A172 (cell line): Measurements from ENCODE around the gene MAP3K15. TPM values are rescaled to one million over a fixed set of nuclear protein-coding genes. Genes with fewer than 3 reads are reported as not detected.

Source experiments
- DNase-seq: peaks from one replicate; pipeline ENCODE4 v3.0.0-alpha.2; 2015; ENCODE audit warnings: low spot score
- total RNA-seq: library from RNA; depleted of rRNA; stranded (reverse); fragments of >200 nt; shearing (Covaris generic); gene quantifications from 2 replicates; pipeline ENCODE4 v1.2.3, GENCODE V29; 2014; rRNA removed

MAP3K15 gene
- total RNA-seq = 0.86 and 1.4 TPM in 2 replicates

- peak; percentile 7 for DNase-seq
Observed at GRCh38 chrX:19514791-19515614, at the start of gene MAP3K15. Gene MAP3K15 (minus strand): TSS chrX:19515508. CDS start chrX:19515261, 247 bp downstream.

DNA sequence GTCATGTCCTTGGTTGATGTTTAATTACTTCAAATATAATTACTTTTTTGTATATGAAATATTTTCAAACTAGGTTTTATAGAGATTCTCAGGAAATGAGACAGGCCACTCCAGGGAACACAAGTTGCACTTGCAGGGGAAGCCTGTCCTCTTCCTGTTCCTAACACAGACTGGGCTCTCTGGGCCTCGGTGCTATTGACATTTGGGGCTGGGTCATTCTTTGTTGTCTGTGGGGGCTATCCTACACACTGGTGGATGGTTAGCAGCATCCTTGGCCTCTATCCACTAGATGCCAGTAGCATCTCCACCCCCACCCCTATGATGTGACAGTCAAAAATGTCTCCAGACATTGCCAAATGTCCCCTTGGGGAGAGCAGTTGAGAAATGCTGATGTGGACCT lies 49.3 kb upstream of the MAP3K15 start:
- DNase-seq = no peak

GRCh38 chrX:19563746-19564145 lies 48.4 kb upstream of the MAP3K15 start:
- no peak for DNase-seq

- DNase-seq = no peak
Observed at GRCh38 chrX:19563327-19563726, 48.0 kb upstream of the MAP3K15 start.

GRCh38 chrX:19560611-19561010 lies 45.3 kb upstream of the MAP3K15 start:
- DNase-seq = no peak

DNA sequence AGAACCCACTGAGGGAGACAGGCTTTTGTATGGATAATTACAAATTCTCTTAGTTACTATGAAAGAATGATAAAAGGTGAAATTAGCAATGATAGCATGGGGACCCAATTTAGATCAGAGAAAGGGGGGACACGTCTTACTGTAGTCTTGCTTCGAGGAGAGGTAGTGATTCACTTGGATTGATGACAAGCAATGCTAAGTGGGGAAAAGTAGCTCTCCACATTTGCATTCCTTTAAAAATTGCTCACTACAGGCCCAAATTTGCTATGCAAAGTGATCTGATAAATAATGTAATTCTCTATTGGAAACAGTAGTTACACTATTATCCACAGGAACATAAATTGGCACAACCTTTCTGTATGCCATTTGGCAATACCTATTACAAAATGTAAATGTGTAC lies 42.5 kb upstream of the MAP3K15 start:
- DNase-seq = no peak

DNA sequence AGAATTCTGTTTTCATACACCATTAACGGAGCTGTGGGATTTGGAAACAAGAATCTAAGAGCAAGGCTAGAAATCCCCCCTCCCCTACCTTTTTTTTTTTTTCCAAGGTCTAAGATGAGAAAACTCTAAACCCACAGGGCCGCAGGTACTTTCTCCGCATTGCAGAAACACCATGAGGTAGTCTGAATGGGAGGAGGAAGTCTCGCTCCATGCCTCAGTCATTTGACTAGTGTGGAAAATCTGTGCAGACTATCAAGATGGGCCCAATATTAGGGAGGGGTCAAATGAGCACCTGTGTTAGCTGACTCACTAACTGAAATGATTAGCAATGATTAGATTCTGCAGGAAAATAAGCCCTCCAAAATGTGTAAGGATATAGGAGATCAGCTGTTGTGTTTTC lies 40.9 kb upstream of the MAP3K15 start:
- no peak for DNase-seq

- DNase-seq = no peak
Observed at GRCh38 chrX:19555683-19556082, 40.4 kb upstream of the MAP3K15 start.

DNA sequence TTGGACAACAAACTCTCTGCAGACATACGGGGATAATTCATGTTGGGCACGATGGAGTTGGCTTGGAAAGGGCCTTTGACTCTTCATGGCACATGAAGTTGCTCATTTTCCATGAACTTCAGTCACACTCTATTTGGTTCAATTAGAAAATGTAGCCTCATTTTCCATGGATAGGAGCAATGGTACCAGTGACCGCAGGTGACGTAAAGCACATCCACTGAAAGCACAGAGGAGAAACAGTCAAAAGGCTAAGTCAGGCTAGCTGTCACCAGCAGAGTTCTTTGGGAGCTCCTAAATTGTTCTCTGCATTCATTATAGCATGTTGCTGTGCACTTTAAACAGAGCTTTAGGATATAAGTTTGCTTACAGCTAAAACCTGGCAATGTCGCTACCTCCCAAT lies 39.9 kb upstream of the MAP3K15 start:
- no peak for DNase-seq

DNA sequence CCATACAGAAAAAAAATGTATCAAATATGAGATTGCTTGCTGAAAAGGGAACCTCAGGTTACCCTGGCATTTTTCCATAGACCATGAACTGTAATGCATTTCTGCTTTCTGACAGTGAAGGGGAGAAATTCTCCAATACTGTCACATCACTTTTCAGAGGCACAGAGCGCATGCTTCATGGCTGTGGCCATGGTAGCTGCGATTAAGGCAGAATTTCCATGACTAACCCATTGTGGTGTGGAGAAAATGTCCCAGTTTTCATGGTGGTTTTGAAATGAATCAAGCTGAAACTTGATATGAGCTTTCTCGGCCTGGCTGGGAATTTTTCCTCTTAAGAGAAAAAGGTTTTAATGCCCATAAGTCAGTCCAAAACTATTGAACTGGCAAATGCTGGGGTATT lies 39.5 kb upstream of the MAP3K15 start:
- DNase-seq = no peak

DNA sequence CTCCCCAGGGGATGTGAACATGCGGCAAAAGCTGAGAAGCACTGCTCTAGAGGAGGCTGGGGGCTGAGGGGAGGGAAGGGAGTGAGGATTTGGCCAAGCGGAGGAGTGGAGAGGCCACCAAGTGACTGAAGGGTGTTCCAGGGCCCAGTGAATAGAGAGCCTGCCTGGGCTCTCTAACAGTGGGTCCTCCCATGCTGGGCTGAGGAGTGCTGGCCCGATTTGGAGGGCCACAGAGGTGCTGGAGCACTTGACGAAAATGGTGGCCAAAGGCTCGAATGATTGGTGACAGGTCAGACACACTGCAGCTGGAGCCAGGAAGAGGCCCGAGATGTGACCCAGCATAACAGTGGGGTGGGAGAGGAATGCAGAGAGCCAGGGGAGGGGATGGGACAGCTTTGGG lies 37.5 kb upstream of the MAP3K15 start:
- no peak for DNase-seq

DNA sequence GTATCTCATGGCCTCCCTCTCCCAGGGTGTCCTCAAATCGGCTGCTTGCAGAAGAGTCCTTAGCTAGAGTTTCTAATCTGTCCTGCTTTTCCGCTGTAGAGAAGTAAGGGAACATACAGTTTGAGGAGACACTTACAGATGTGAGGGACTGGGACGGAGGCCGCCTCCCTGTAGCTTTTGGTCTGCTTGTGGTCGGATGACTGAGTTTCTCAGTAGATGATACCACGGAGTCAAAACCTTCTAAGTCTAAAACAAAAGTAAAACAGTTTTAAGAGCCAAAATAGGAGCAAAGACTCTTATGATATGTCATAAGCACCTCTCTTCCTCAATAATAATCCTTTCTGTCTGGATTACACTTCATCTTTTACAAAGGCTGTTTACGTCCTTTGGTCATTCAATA lies 34.5 kb upstream of the MAP3K15 start:
- no peak for DNase-seq

- no peak for DNase-seq
Observed at GRCh38 chrX:19548934-19549333, 33.6 kb upstream of the MAP3K15 start.

DNA sequence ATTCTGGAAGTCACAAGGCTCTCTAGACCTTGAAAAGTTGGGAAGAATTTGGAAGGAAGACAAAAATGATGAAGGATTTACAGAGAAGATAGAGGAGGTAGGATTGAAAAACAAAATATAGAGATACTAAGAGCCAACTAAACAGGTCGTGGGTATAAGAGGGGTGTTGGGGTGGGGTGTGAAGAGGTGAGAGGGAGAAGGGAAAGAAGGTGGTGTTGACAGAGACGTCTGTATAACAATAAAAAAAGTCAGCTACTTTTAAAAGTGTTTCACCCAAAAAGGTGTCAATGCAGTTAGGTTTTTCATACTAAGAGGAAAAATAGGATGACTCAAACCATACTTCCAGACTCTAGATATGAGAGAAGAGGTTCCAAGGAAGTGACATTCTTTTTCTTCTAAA lies 33.0 kb upstream of the MAP3K15 start:
- DNase-seq = no peak

DNA sequence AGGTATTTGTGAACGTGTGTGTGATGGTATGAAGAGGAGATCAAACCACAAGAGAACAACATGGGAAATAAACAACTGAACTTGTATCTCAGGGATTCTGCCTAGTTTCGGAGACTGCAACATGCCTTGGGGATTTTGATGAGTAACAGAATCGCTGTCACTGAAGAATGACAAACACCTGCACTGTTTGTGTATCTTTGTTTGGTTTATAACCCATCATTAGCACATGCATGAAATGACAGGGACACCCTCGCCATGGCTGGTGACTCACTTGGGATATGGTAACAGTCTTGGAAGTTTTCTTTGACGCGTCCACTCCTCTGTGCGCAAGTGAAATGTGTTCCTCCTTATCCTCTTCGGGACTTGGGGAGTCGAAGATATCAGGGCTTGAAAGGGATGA lies 30.3 kb upstream of the MAP3K15 start:
- DNase-seq = no peak

DNA sequence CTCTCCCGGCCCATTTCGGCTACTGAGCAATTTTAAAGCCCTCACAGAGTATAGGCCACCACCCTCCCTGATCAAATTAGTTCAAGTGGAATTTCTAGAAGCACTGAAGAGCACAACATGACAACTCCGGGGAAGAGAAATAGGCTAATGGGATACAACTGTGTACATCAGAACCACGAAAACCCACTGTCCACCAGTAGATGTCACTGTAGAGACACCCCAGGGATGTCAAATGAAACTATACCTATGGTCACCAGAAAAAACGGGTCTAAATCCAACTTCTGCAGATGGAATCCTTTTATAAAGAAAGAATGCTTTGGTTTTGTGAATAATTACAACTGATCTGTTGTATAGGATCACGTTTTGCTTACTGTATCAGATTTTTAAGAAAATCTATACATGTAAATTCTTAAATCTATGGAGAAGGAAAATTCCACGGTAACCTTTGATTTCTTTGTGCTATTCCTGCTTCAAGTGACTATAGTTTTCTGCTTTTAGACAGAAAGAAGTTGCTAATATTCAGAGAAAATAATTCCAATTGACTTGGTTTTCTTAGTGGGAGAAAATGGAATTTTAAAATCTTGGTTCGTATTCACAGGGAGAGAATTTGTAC lies 29.5 kb upstream of the MAP3K15 start:
- DNase-seq = peak; percentile 53

DNA sequence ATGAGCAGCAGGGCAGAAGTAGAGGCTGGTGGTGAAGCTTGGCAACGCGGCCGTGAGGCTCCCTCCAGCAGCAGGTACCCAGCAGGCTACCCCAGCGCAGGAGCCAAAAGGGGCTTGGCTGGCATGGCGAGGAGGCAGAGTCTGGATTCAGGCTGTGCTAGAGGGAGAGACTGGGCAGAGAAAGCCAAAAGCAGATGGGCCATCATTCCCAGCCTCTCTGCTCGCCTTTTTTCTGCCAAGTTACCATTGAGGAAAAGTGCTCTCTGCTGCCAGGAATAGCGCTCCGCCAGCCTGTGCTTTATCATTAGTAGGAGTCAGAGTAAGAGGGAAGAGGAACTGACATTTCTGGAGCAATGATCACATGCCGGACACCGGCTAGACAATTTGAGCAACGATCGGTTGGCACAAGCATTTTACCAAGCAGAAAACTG lies 28.7 kb upstream of the MAP3K15 start:
- no peak for DNase-seq

- no peak for DNase-seq
Observed at GRCh38 chrX:19543020-19543715, 27.9 kb upstream of the MAP3K15 start.

- DNase-seq = no peak
Observed at GRCh38 chrX:19541931-19542330, 26.6 kb upstream of the MAP3K15 start.

DNA sequence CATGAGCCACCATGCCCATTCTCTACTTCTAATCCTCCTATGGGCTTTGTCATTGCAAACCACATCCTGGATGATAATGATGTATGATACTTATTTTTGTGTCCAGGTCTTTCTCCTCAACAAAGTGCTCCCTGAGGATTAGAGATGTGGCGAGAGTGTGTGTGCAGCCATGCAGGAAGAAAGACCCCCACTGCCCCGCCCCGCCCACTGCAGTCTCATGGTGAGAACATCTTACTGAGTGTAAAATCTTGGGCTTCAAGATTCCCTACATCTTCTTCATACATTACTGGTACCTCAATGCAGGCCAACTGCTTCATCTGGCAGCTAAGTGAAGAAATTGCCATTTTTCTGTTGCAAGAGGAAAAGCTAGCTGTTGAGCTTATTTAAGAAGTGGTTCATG lies 25.9 kb upstream of the MAP3K15 start:
- no peak for DNase-seq

- no peak for DNase-seq
Observed at GRCh38 chrX:19540076-19540475, 24.8 kb upstream of the MAP3K15 start.

DNA sequence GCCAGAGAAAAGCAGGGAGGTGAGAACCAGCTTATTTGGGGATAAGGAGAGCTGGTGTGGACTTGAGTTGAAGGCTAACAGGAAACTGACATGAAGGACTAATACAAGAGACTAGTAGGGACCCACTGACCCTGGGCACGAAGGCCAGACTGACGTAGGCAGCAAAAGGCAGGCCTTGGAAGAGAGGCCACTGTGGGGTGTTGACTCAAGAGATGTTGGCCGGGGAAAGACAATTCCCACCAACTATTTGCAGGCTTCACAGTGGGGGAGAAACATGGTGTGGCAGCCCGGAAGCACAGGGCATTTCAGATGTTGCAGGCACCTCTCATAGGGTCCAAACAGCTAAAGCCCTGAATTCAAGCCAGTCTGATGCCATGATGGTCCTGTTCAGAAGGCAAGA lies 24.4 kb upstream of the MAP3K15 start:
- DNase-seq = no peak

DNA sequence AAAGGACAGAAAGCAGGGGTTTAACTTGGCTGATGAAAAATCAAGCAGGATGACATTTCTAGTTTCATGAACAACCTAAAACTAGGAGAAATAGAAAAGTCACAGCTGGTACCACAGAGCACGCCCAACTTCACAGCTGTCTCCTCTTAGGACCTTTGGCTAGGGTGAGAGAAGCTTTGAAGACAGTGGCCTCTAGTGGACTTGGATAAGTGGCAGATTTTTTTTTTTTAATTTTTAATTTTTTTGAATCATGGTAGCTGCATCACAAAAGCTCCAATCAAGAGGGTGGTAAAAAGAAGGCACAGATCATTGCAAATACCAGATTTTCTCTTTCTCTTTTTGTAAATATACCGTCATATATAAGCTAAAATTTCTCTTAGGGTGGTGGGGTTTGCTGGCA lies 20.2 kb upstream of the MAP3K15 start:
- DNase-seq = peak; percentile 10
